BJ (cell line): ENCODE data around the gene CD9. TPM values are rescaled to one million over a fixed set of nuclear protein-coding genes. Genes with fewer than 3 reads are reported as not detected.

Experiments
- CTCF ChIA-PET: fragments of 350-600 bp; formaldehyde crosslinking; extraction: SDS; loops from one replicate; lab custom pipeline; 2021; ENCODE audit warnings: antibody characterized with exemption, inconsistent platforms; lab: Yijun Ruan, JAX
- POLR2A ChIA-PET: fragments of 300-600 bp; sonication (Branson Sonifier 250); formaldehyde crosslinking; extraction: SDS; loops from one replicate; lab custom pipeline; 2021; ENCODE audit warnings: antibody characterized with exemption; lab: Charles Lee
- DNase-seq: peaks from one replicate; pipeline ENCODE4 v3.0.0-alpha.2; 2011; ENCODE audit warnings: low read depth
- H3K27me3 ChIP-seq: 2 replicates; pipeline ENCODE4 v1.6.0; 2011; ENCODE audit warnings: low read length; ENCODE audit not compliant: control insufficient read depth, insufficient read depth
- H3K36me3 ChIP-seq: 2 replicates; pipeline ENCODE4 v1.5.1; 2011; ENCODE audit warnings: low read length; ENCODE audit not compliant: control insufficient read depth, insufficient read depth
- H3K4me3 ChIP-seq: 2 replicates; pipeline ENCODE4 v1.5.1; 2011; ENCODE audit warnings: low read depth, mild to moderate bottlenecking, control low read depth, low read length
- CTCF ChIP-seq: IDR thresholded peaks from 2 replicates; pipeline ENCODE4 v1.5.1; 2011; ENCODE audit warnings: low read depth, mild to moderate bottlenecking, control low read depth, inconsistent platforms, low read length, moderate library complexity; ENCODE audit not compliant: insufficient read depth
- polyA plus RNA-seq: library from polyadenylated mRNA; depleted of rRNA; stranded (reverse); fragments of >200 nt; gene quantifications from 2 replicates; pipeline ENCODE4 v1.2.3, GENCODE V29; 2011

CD9 gene
- polyA plus RNA-seq, 1 experiment: 86.0 TPM

DNA sequence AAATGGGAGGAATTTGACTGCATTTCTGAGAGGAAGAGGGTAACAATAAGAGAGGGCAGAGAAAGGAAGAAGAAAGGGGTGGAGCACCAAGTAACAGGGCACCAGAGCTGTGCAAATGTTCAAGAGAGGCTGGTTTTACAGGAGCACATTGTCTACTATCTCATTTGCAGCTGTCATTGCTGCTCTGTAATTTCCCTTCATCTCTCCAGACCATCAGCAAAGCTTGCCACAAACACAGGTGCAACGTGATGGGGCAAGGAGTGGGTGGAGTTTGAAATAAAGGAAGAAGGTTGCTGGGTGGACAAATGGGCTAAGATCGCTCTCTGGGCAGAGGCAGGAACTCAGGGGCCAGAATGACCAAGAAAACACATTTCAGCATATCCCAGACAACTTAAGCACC lies 62.4 kb downstream of the CD9 start:
- DNase-seq: no peak
- no peaks in the 10 kb centered on the region for H3K36me3 ChIP-seq
- no peak for TF ChIP-seq CTCF
- H3K27me3 ChIP-seq: peaks cover 10% of the 10 kb centered on the region; the same call in 1 of the 2 replicates
- ChIA-PET CTCF (interaction anchor here (0.6 kb wide), 1 partner anchor 204 kb away, joined by 6 read pairs; no protein-coding TSS in a partner anchor), POLR2A (no interaction called here)
- H3K4me3 ChIP-seq: no peak overlapping the region

DNA sequence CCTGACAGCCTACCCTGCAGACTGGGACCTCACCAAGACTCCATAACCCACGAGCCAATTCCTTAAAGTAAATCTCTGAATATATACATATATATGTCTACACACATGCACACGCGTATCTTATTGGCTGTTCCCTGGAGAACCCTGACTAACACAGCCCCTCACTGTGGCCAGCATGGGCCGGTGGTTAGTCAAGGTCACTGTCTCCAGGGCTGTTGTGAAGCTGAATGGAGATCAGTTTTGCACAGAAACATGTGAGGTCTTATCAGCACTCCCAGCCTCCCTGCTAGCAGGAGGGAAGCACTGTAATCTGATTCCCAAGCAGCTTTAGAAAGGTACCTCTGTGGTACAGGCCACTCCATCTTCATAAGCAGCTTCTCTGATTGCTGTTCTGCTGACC lies 63.7 kb downstream of the CD9 start:
- H3K4me3 ChIP-seq: no peak overlapping the region
- ChIA-PET CTCF (interaction anchor here (0.6 to 2.1 kb wide), 3 partner anchors 10 to 54 kb away, joined by 3 to 11 read pairs (median 11); no protein-coding TSS in a partner anchor), POLR2A (no interaction called here)
- no peaks in the 10 kb centered on the region for H3K36me3 ChIP-seq
- peaks cover 8% of the 10 kb centered on the region; the same call in 1 of the 2 replicates for H3K27me3 ChIP-seq
- TF ChIP-seq CTCF: no peak
- DNase-seq: no peak

- Histone ChIP-seq H3K36me3 (no peaks in the 10 kb centered on the region), H3K27me3 (peaks cover 8% of the 10 kb centered on the region; the same call in 1 of the 2 replicates), H3K4me3 (no peak overlapping the region)
- TF ChIP-seq CTCF: no peak
- no peak for DNase-seq
- ChIA-PET POLR2A (no interaction called here), CTCF (interaction anchor here (0.5 to 2.1 kb wide), 4 partner anchors 11 to 1707 kb away, joined by 3 to 11 read pairs (median 7); no protein-coding TSS in a partner anchor)
These were observed 64.3 kb downstream of the CD9 start for GRCh38 chr12:6264402-6265037.

DNA sequence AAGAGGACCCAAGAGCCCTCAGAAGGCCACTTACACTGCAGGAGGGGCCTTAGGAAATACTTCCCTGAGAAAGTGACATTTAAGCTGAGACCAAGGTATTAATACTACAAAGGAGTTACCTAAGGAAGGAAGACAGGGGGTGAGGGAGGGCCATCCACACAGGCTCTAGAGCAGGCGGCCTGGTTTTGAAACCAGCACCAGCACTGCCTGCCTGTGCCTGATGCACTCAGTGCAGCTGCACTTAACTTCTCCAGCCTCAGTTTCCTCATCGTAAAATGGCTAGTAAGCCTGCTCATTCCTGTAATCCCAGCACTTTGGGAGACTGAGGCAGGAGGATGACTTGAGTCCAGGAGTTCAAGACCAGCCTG lies 64.8 kb downstream of the CD9 start:
- Histone ChIP-seq H3K36me3 (no peaks in the 10 kb centered on the region), H3K4me3 (no peak overlapping the region), H3K27me3 (peaks cover 8% of the 10 kb centered on the region; the same call in 1 of the 2 replicates)
- POLR2A ChIA-PET: no interaction called here
- no peak for DNase-seq
- CTCF ChIA-PET: interaction anchor here (2.1 kb wide), 1 partner anchor 13 kb away, joined by 11 read pairs; no protein-coding TSS in a partner anchor
- TF ChIP-seq CTCF: no peak

GRCh38 chr12:6266541-6266966 lies 66.4 kb downstream of the CD9 start:
- CTCF ChIA-PET: interaction anchor here (1.3 to 4.7 kb wide), 3 partner anchors 13 to 71 kb away, joined by 4 to 22 read pairs (median 5); no protein-coding TSS in a partner anchor
- POLR2A ChIA-PET: no interaction called here
- Histone ChIP-seq H3K27me3 (peaks cover 7% of the 10 kb centered on the region; the same call in 1 of the 2 replicates), H3K36me3 (no peaks in the 10 kb centered on the region), H3K4me3 (no peak overlapping the region)
- no peak for TF ChIP-seq CTCF
- DNase-seq: no peak
